Measurements from ENCODE around the gene CUL7. TPM values are rescaled to one million over a fixed set of nuclear protein-coding genes. Genes with fewer than 3 reads are reported as not detected.

The CUL7 gene
- total and polyA plus RNA-seq, 2 of the 8 experiments (the other 6 are each of a cell fraction or from before 2014, with no cell fraction given) = 10.8 to 15.0 TPM

- Histone ChIP-seq H3K23me2 (ENCODE audit: low read depth, low read length) (0 out of 2 replicates have a peak, but pooled peaks cover 2% of the 10 kb centered on the region), H3K36me3 (ENCODE audit: control insufficient read depth in 2 of 4, insufficient read depth in 4 of 4, low read length in 3 of 4) (no peaks in the 10 kb centered on the region), H3K79me2 (ENCODE audit: control insufficient read depth in 1 of 2, insufficient read depth in 2 of 2, low read length in 2 of 2) (peaks cover 15 to 79% of the 10 kb centered on the region in 2 experiments), H3K79me1 (ENCODE audit: low read depth, low read length) (peaks cover 14% of the 10 kb centered on the region), H2BK20ac (ENCODE audit: low read length) (peak overlapping the region; percentile 43), H3K4me1 (replicated peaks in 1 of 4; ENCODE audit: control insufficient read depth in 3 of 4, insufficient read depth in 4 of 4, low read length in 3 of 4) (peaks cover 19 to 35% (median 26%) of the 10 kb centered on the region in 4 experiments), H2BK120ac (replicated peaks; ENCODE audit: low read depth, low read length) (no peak overlapping the region), H3K4ac (replicated peaks; ENCODE audit: insufficient read length, low read depth, low read length) (no peak overlapping the region), H3K56ac (replicated peaks; ENCODE audit: insufficient read length, low read depth, low read length) (no peak overlapping the region), H2AK5ac (ENCODE audit: low read depth, low read length) (peak overlapping the region; percentile 33; the same call in 1 of the 2 replicates), H3K27me3 (replicated peaks in 1 of 4; ENCODE audit: control insufficient read depth in 3 of 4, extremely low read depth in 1 of 4, insufficient read depth in 3 of 4, low read length in 3 of 4) (no peaks in the 10 kb centered on the region), H4K91ac (replicated peaks; ENCODE audit: insufficient read length, low read length) (no peak overlapping the region), H3K9ac (replicated peaks in 1 of 4; ENCODE audit: extremely low read depth in 1 of 4, low read depth in 3 of 4, low read length in 3 of 4) (peak overlapping the region in 2 of 4 experiments; percentile 36 to 38; a peak in 4 of 7 replicates), H2BK15ac (ENCODE audit: low read length) (0 out of 2 replicates have a peak overlapping the region, but pooled peaks have one; percentile 21), H3K23ac (ENCODE audit: insufficient read length) (no peak overlapping the region), H3K18ac (ENCODE audit: extremely low read depth, low read length) (no peak overlapping the region), H3K14ac (ENCODE audit: insufficient read length) (no peak overlapping the region), H3K4me2 (ENCODE audit: insufficient read depth in 1 of 2, low read depth in 2 of 2, low read length in 2 of 2) (peak overlapping the region; percentile 68 to 91), H4K5ac (ENCODE audit: insufficient read length, low read depth, low read length) (peak overlapping the region; percentile 0), H3K27ac (ENCODE audit: low read depth, low read length) (peak overlapping the region; percentile 81), H2BK12ac (ENCODE audit: low read depth, low read length) (peak overlapping the region; percentile 53), H3K9me3 (ENCODE audit: insufficient read depth in 2 of 2, low read depth in 1 of 2, low read length in 1 of 2) (no peaks in the 10 kb centered on the region), H2BK5ac (ENCODE audit: low read depth, low read length) (peak overlapping the region; percentile 84; the same call in 1 of the 2 replicates), H2AFZ (ENCODE audit: low read length) (no peak overlapping the region), H3K4me3 (ENCODE audit: extremely low read depth in 1 of 4, insufficient read depth in 2 of 4, low read depth in 3 of 4, low read length in 4 of 4) (peak overlapping the region in 2 of 4 experiments; percentile 26 to 46; a peak in 4 of 8 replicates), H4K8ac (ENCODE audit: extremely low read depth, insufficient read depth, low read length) (no peak overlapping the region), H4K20me1 (replicated peaks in 1 of 2; ENCODE audit: control insufficient read depth in 1 of 2, insufficient read depth in 2 of 2, low read length in 2 of 2) (peaks cover 0 to 2% of the 10 kb centered on the region in 2 experiments)
- POLR2A ChIA-PET (ENCODE audit: partially characterized antibody) = interaction anchor here (0.7 to 2.8 kb wide), 7 partner anchors 12 to 259 kb away, joined by 3 to 28 read pairs (median 4); partner anchors contain the start of gene PTK7
- 61% methylated on average over 4 of the region's 5 CpGs; no CpG with 5 or more reads in 1 of the 2 experiments for WGBS, 2 experiments (ENCODE audit: extremely low coverage in 1 of 2, insufficient coverage in 1 of 2, insufficient read length in 1 of 2, insufficient replicate concordance in 2 of 2, low coverage in 1 of 2, low lambda C conversion rate in 2 of 2, missing lambda C conversion rate in 1 of 2)
- no peak for FAIRE-seq
- CTCF ChIA-PET (ENCODE audit: partially characterized antibody) = interaction anchor here (0.8 to 4.4 kb wide), 5 partner anchors 9 to 237 kb away, joined by 3 to 19 read pairs (median 9); partner anchors contain the start of gene PTK7
- no peak for DNase-seq (ENCODE audit: low read depth in 1 of 2, low spot score in 2 of 2)
- TF ChIP-seq TAF7 (optimal IDR thresholded peaks at IDR 0.05; ENCODE audit: borderline replicate concordance, low read depth, low read length) (no peak), EGR1 (IDR thresholded peaks at IDR 0.05; ENCODE audit: borderline replicate concordance, low read depth, low read length) (no peak), MAFK (IDR thresholded peaks at IDR 0.05; ENCODE audit: low read depth, low read length) (no peak), BRCA1 (IDR thresholded peaks at IDR 0.05; ENCODE audit: low read depth, low read length) (no peak), CBX8 (IDR thresholded peaks at IDR 0.05; ENCODE audit: borderline replicate concordance, low read depth, low read length) (no peak), FOSL1 (IDR thresholded peaks at IDR 0.05; ENCODE audit: insufficient read depth, low read depth, low read length) (no peak), PHF8 (conservative IDR thresholded peaks at IDR 0.05; ENCODE audit: low read depth, low read length) (no peak), RNF2 (IDR thresholded peaks at IDR 0.05; ENCODE audit: borderline replicate concordance, low read depth, low read length, missing control alignments, poor library complexity, severe bottlenecking) (no peak)
- TF ChIP-seq, protein P1, sequence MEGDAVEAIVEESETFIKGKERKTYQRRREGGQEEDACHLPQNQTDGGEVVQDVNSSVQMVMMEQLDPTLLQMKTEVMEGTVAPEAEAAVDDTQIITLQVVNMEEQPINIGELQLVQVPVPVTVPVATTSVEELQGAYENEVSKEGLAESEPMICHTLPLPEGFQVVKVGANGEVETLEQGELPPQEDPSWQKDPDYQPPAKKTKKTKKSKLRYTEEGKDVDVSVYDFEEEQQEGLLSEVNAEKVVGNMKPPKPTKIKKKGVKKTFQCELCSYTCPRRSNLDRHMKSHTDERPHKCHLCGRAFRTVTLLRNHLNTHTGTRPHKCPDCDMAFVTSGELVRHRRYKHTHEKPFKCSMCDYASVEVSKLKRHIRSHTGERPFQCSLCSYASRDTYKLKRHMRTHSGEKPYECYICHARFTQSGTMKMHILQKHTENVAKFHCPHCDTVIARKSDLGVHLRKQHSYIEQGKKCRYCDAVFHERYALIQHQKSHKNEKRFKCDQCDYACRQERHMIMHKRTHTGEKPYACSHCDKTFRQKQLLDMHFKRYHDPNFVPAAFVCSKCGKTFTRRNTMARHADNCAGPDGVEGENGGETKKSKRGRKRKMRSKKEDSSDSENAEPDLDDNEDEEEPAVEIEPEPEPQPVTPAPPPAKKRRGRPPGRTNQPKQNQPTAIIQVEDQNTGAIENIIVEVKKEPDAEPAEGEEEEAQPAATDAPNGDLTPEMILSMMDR (IDR thresholded peaks at IDR 0.05; ENCODE audit: control extremely low read depth in 1 of 3, insufficient read depth in 1 of 3, low read depth in 1 of 3, low read length in 3 of 3) = no peak
Observed at GRCh38 chr6:43091020-43091419, 37.4 kb upstream of the CUL7 start.
